OCI-LY1 (cell line): ENCODE measurements around the gene CD83.
A peak's percentile ranks its signal among the peaks of the same experiment; 100 is the strongest.

Experiments used
- H2AFZ ChIP-seq: fragments of 200-600 bp; sonication (generic), shearing (Covaris generic); 2 replicates; pipeline ENCODE4 v1.6.0; 2014; ENCODE audit warnings: antibody characterized with exemption, mild to moderate bottlenecking, low read length
- H3F3A ChIP-seq: fragments of 200-600 bp; sonication (generic), shearing (Covaris generic); 2 replicates; pipeline ENCODE4 v1.6.0; 2014; ENCODE audit warnings: mild to moderate bottlenecking, antibody characterized with exemption, low read length, moderate library complexity; ENCODE audit not compliant: insufficient read depth
- H3K27ac ChIP-seq: fragments of 200-600 bp; sonication (generic); 2 replicates; pipeline ENCODE4 v1.5.1; 2014; ENCODE audit warnings: low read length, mixed run types, mild to moderate bottlenecking, low read depth; ENCODE audit not compliant: poor library complexity, severe bottlenecking
- H3K27me3 ChIP-seq: fragments of 200-600 bp; sonication (generic); 2 replicates; pipeline ENCODE4 v1.6.0; 2014; ENCODE audit warnings: antibody characterized with exemption, mild to moderate bottlenecking, low read length, moderate library complexity; ENCODE audit not compliant: insufficient read depth
- H3K36me3 ChIP-seq: fragments of 200-600 bp; sonication (generic); 2 replicates; pipeline ENCODE4 v1.6.1; 2014; ENCODE audit warnings: mild to moderate bottlenecking, antibody characterized with exemption, low read length, moderate library complexity, mixed read lengths; ENCODE audit not compliant: insufficient read depth
- H3K4me1 ChIP-seq: fragments of 200-600 bp; sonication (generic); 2 replicates; pipeline ENCODE4 v1.5.1; 2014; ENCODE audit warnings: mild to moderate bottlenecking, low read length, moderate library complexity; ENCODE audit not compliant: insufficient read depth, severe bottlenecking
- H3K4me2 ChIP-seq: fragments of 200-600 bp; sonication (generic), shearing (Covaris generic); 2 replicates; pipeline ENCODE4 v1.6.1; 2014; ENCODE audit warnings: low read length
- H3K4me3 ChIP-seq: fragments of 200-600 bp; sonication (generic); 2 replicates; pipeline ENCODE4 v1.5.1; 2014; ENCODE audit warnings: low read length, low read depth, mild to moderate bottlenecking, mixed read lengths; ENCODE audit not compliant: poor library complexity, severe bottlenecking
- H3K79me2 ChIP-seq: fragments of 200-600 bp; shearing (Covaris generic); 2 replicates; pipeline ENCODE4 v1.6.1; 2016; ENCODE audit warnings: mixed run types, low read length, mixed read lengths; ENCODE audit not compliant: insufficient read depth
- H3K9ac ChIP-seq: fragments of 200-600 bp; sonication (generic), shearing (Covaris generic); 2 replicates; pipeline ENCODE4 v1.6.1; 2014; ENCODE audit warnings: mild to moderate bottlenecking, low read length, mixed read lengths
- H3K9me2 ChIP-seq: fragments of 200-600 bp; sonication (generic), shearing (Covaris generic); 2 replicates; pipeline ENCODE4 v1.6.1; 2014; ENCODE audit warnings: low read depth, mild to moderate bottlenecking, low read length, mixed read lengths
- H3K9me3 ChIP-seq: fragments of 200-600 bp; shearing (Covaris generic); 2 replicates; pipeline ENCODE4 v1.6.1; 2014; ENCODE audit warnings: low read length, mixed read lengths
- H4K20me1 ChIP-seq: fragments of 200-600 bp; sonication (generic), shearing (Covaris generic); 2 replicates; pipeline ENCODE4 v1.6.0; 2016; ENCODE audit warnings: mild to moderate bottlenecking, low read length; ENCODE audit not compliant: insufficient read depth
- EZH2 ChIP-seq: fragments of 200-600 bp; sonication (generic), shearing (Covaris generic); IDR thresholded peaks from 2 replicates; pipeline ENCODE4 v1.8.0; 2017; ENCODE audit warnings: borderline replicate concordance, mixed run types, mild to moderate bottlenecking, antibody characterized with exemption, low read length, moderate library complexity, mixed read lengths
- TF ChIP-seq, protein P1 (sequence below): fragments of 200-600 bp; sonication (generic), shearing (Covaris generic); IDR thresholded peaks from 2 replicates; pipeline ENCODE4 v1.5.1; 2017; ENCODE audit warnings: mild to moderate bottlenecking, antibody characterized with exemption, low read length, moderate library complexity, mixed read lengths

CD83 gene

DNA sequence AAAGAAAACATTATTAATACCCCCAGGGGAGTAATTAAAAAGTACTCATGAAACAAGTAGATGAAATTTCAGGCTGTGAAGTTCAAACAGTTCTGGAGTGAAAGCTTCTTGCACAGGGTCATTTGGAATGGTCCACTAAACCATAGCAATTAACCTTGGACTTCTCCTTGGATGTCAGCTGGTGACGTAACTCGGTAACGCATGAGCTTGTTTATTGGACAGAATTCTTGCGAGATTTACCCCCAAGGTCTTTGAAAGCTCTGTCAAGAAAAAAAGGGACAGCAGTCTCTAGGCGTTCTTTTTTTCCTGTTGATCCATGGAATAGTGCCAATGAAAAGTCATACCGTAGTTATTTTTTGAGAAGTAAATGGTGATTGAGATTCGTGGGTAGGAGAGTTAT is 2.2 kb downstream of the CD83 start:
- Histone ChIP-seq H3K4me1 (peaks cover 64% of the 10 kb centered on the region), H3K4me3 (peak overlapping the region; percentile 74), H3K9me3 (no peaks in the 10 kb centered on the region), H4K20me1 (no peaks in the 10 kb centered on the region), H3K9ac (peak overlapping the region; percentile 76), H3K9me2 (no peaks in the 10 kb centered on the region), H3K79me2 (0 out of 2 replicates have a peak, but pooled peaks cover 10% of the 10 kb centered on the region), H3K27ac (no peak overlapping the region), H2AFZ (no peak overlapping the region), H3K4me2 (peak overlapping the region; percentile 96), H3K36me3 (peaks cover 23% of the 10 kb centered on the region; the same call in 1 of the 2 replicates), H3F3A (peaks cover 6% of the 10 kb centered on the region; the same call in 1 of the 2 replicates), H3K27me3 (no peaks in the 10 kb centered on the region)
- TF ChIP-seq, protein P1, sequence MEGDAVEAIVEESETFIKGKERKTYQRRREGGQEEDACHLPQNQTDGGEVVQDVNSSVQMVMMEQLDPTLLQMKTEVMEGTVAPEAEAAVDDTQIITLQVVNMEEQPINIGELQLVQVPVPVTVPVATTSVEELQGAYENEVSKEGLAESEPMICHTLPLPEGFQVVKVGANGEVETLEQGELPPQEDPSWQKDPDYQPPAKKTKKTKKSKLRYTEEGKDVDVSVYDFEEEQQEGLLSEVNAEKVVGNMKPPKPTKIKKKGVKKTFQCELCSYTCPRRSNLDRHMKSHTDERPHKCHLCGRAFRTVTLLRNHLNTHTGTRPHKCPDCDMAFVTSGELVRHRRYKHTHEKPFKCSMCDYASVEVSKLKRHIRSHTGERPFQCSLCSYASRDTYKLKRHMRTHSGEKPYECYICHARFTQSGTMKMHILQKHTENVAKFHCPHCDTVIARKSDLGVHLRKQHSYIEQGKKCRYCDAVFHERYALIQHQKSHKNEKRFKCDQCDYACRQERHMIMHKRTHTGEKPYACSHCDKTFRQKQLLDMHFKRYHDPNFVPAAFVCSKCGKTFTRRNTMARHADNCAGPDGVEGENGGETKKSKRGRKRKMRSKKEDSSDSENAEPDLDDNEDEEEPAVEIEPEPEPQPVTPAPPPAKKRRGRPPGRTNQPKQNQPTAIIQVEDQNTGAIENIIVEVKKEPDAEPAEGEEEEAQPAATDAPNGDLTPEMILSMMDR = no peak
- no peak for TF ChIP-seq EZH2

DNA sequence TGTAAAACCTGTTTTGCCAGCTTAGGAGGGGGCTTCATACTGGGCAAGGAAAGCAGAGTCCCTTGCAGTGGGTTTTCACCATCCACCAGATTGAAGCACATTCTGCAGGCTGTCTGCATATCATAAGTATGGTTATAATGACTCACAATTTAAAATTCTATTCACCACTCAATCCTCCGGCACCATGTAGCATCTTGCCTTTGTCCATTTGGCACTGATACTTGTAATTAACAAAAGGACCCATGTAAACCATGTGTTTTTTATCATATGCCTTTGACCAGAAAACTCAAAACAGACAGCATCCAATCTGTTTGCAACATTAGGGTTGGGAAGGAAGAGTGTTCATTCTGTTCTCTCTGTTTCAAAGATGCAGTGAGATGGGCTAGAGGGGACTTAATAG is 3.0 kb downstream of the CD83 start:
- no peaks in the 10 kb centered on the region for H3K9me3 ChIP-seq
- no peak overlapping the region for H3K27ac ChIP-seq
- TF ChIP-seq, protein P1 = no peak
- TF ChIP-seq EZH2 = no peak
- no peak overlapping the region for H2AFZ ChIP-seq
- H3K27me3 ChIP-seq = no peaks in the 10 kb centered on the region
- H3K9ac ChIP-seq = no peak overlapping the region
- H4K20me1 ChIP-seq = no peaks in the 10 kb centered on the region
- peak overlapping the region; percentile 96; the same call in 1 of the 2 replicates for H3K4me2 ChIP-seq
- peaks cover 6% of the 10 kb centered on the region; the same call in 1 of the 2 replicates for H3F3A ChIP-seq
- H3K36me3 ChIP-seq = peaks cover 30% of the 10 kb centered on the region; the same call in 1 of the 2 replicates
- H3K4me3 ChIP-seq = peak overlapping the region; percentile 74
- H3K79me2 ChIP-seq = 0 out of 2 replicates have a peak, but pooled peaks cover 10% of the 10 kb centered on the region
- H3K9me2 ChIP-seq = no peaks in the 10 kb centered on the region
- peaks cover 64% of the 10 kb centered on the region for H3K4me1 ChIP-seq

DNA sequence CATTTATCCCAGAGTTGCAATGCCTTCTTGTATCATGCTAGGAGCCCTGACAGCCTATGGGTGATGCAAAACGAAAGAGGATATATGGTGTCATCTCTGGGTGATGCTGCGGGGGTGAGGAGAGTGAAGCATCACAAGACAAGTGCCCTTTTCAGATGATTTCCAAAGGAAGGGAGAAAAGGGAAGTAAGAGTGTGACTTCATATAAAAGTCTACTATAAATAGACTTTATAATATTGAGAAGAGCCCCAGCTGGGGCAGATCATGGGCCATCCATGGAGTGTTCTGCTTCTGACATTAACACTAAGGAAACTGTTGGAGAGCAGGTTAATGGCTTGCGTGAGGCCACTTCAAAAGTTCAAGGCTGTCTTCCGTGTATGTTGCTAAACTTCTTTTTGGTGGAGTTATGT is 4.4 kb downstream of the CD83 start:
- peaks cover 1% of the 10 kb centered on the region; the same call in 1 of the 2 replicates for H3F3A ChIP-seq
- no peaks in the 10 kb centered on the region for H4K20me1 ChIP-seq
- no peaks in the 10 kb centered on the region for H3K27me3 ChIP-seq
- peaks cover 63% of the 10 kb centered on the region for H3K4me1 ChIP-seq
- H2AFZ ChIP-seq = no peak overlapping the region
- H3K9ac ChIP-seq = no peak overlapping the region
- H3K27ac ChIP-seq = peak overlapping the region; percentile 24
- H3K36me3 ChIP-seq = peaks cover 32% of the 10 kb centered on the region; the same call in 1 of the 2 replicates
- H3K79me2 ChIP-seq = peaks cover 11% of the 10 kb centered on the region; the same call in 1 of the 2 replicates
- no peaks in the 10 kb centered on the region for H3K9me2 ChIP-seq
- TF ChIP-seq EZH2 = no peak
- TF ChIP-seq, protein P1 = no peak
- peak overlapping the region; percentile 40; the same call in 1 of the 2 replicates for H3K4me2 ChIP-seq
- no peak overlapping the region for H3K4me3 ChIP-seq
- H3K9me3 ChIP-seq = no peaks in the 10 kb centered on the region
